GM12878 (cell line): ENCODE results near the gene RETN.

Source experiments
- HDAC6 ChIP-seq: fragments of 200-600 bp; sonication (generic); IDR thresholded peaks from one replicate; pipeline ENCODE4 v1.8.0; 2017; ENCODE audit warnings: antibody characterized with exemption; ENCODE audit not compliant: unreplicated experiment
- POLR2A ChIP-seq: IDR thresholded peaks from 2 replicates; pipeline ENCODE4 v1.6.1; 2011; ENCODE audit warnings: low read depth, mild to moderate bottlenecking, low read length

GRCh38 chr19:7658219-7658686 is 10.6 kb upstream of the RETN start:
- TF ChIP-seq POLR2A (peak; percentile 41; the same call in 1 of the 2 replicates), HDAC6 (no peak)
